Measurements from ENCODE around the gene PDZD4.
A peak's percentile ranks its signal among the peaks of the same experiment; 100 is the strongest.

Gene PDZD4

GRCh38 chrX:153797415-153798015, 32.8 kb downstream of the PDZD4 start:
- H3K36me3 ChIP-seq (replicated peaks) = peaks cover 3% of the 10 kb centered on the region
- no peak overlapping the region for H3K4me3 ChIP-seq (ENCODE audit: low read depth, low read length)
- TF ChIP-seq CTCF (IDR thresholded peaks at IDR 0.05; ENCODE audit: low read depth, low read length, missing control alignments) = no peak
- in situ Hi-C loops (cut with HindIII; ENCODE audit: low pct_ligation_motif_present, low sequenced_read_pairs) = no loop called here
- DNase-seq = no peak
- H3K27me3 ChIP-seq (replicated peaks) = no peaks in the 10 kb centered on the region
- H3K27ac ChIP-seq = no peak overlapping the region

- TF ChIP-seq CTCF (IDR thresholded peaks at IDR 0.05; ENCODE audit: low read depth, low read length, missing control alignments) = no peak
- Histone ChIP-seq H3K36me3 (replicated peaks) (peaks cover 5% of the 10 kb centered on the region), H3K4me3 (ENCODE audit: low read depth, low read length) (peak overlapping the region; percentile 77), H3K27me3 (replicated peaks) (no peaks in the 10 kb centered on the region), H3K27ac (peak overlapping the region; percentile 72)
- in situ Hi-C loops (cut with HindIII; ENCODE audit: low pct_ligation_motif_present, low sequenced_read_pairs) = no loop called here
- DNase-seq = no peak
Observed at GRCh38 chrX:153794897-153795816, 35.2 kb downstream of the PDZD4 start.

GRCh38 chrX:153794018-153794896, 36.1 kb downstream of the PDZD4 start, which contains the start of the genes IDH3G and SSR4:
Gene IDH3G, minus strand, starts transcription at chrX:153794375. Its CDS starts 49 bp downstream, at chrX:153794326.
Gene SSR4, plus strand, starts transcription at chrX:153794668. Its CDS starts 20 bp downstream, at chrX:153794688.
- DNase-seq = peak; percentile 84
- in situ Hi-C loops (cut with HindIII; ENCODE audit: low pct_ligation_motif_present, low sequenced_read_pairs) = no loop called here
- Histone ChIP-seq H3K27me3 (replicated peaks) (no peaks in the 10 kb centered on the region), H3K4me3 (ENCODE audit: low read depth, low read length) (peak within 1 kb of the TSS; percentile 77), H3K27ac (peak within 1 kb of the TSS; percentile 95), H3K36me3 (replicated peaks) (peaks cover 5% of the 10 kb centered on the region)
- TF ChIP-seq CTCF (IDR thresholded peaks at IDR 0.05; ENCODE audit: low read depth, low read length, missing control alignments) = no peak

GRCh38 chrX:153793291-153793690, 37.1 kb downstream of the PDZD4 start:
- Histone ChIP-seq H3K27me3 (replicated peaks) (no peaks in the 10 kb centered on the region), H3K27ac (peak overlapping the region; percentile 95), H3K36me3 (replicated peaks) (peaks cover 5% of the 10 kb centered on the region), H3K4me3 (ENCODE audit: low read depth, low read length) (peak overlapping the region; percentile 77)
- in situ Hi-C loops (cut with HindIII; ENCODE audit: low pct_ligation_motif_present, low sequenced_read_pairs) = no loop called here
- no peak for TF ChIP-seq CTCF (IDR thresholded peaks at IDR 0.05; ENCODE audit: low read depth, low read length, missing control alignments)
- DNase-seq = no peak

GRCh38 chrX:153792368-153792767, 38.0 kb downstream of the PDZD4 start:
- Histone ChIP-seq H3K27ac (no peak overlapping the region), H3K4me3 (ENCODE audit: low read depth, low read length) (no peak overlapping the region), H3K27me3 (replicated peaks) (no peaks in the 10 kb centered on the region), H3K36me3 (replicated peaks) (peaks cover 5% of the 10 kb centered on the region)
- in situ Hi-C loops (cut with HindIII; ENCODE audit: low pct_ligation_motif_present, low sequenced_read_pairs) = no loop called here
- no peak for TF ChIP-seq CTCF (IDR thresholded peaks at IDR 0.05; ENCODE audit: low read depth, low read length, missing control alignments)
- no peak for DNase-seq

Measured in brain microvascular endothelial cell (primary cell).